OCI-LY3 (cell line): ENCODE measurements around the gene PIK3R5.

Experiments used
- EZH2phosphoT487 ChIP-seq: fragments of 200-600 bp; shearing (Covaris generic); IDR thresholded peaks from 2 replicates; pipeline ENCODE4 v1.6.1; 2018; ENCODE audit warnings: antibody characterized with exemption, mixed run types, low read depth
- TF ChIP-seq, protein P1 (sequence below): fragments of 200-600, 300-600 bp; sonication (generic); IDR thresholded peaks from 2 replicates; pipeline ENCODE4 v1.5.1; 2014; ENCODE audit warnings: antibody characterized with exemption, low read length, low read depth

DNA sequence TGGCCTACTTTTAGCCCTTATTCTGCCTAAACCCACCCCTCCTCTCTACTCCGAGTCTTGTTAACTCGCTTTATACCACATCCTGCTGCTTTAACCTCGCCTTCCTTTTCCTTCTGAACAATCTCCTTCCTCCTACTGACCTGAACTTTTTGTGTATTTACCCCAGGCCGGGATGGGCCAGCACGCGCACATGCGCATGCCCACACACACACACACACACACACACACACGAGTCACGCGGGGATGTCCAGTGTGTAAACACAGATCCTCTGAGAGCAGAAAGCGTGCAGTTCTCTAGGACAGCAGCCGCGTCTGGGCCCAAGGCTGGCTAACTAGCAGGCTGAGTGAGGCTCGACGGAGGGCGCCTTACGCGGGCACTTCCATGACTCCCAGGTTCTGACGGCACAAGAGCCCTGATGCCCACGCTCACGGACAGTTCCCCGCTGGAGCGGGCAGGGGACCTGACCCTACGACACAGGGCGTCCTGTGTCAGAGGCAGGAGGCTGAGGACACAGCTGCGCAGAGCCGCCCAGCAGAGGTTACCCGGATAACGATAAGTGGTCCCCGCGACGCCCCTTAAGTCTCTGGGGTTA, 610 bp downstream of the PIK3R5 start:
- TF ChIP-seq, protein P1, sequence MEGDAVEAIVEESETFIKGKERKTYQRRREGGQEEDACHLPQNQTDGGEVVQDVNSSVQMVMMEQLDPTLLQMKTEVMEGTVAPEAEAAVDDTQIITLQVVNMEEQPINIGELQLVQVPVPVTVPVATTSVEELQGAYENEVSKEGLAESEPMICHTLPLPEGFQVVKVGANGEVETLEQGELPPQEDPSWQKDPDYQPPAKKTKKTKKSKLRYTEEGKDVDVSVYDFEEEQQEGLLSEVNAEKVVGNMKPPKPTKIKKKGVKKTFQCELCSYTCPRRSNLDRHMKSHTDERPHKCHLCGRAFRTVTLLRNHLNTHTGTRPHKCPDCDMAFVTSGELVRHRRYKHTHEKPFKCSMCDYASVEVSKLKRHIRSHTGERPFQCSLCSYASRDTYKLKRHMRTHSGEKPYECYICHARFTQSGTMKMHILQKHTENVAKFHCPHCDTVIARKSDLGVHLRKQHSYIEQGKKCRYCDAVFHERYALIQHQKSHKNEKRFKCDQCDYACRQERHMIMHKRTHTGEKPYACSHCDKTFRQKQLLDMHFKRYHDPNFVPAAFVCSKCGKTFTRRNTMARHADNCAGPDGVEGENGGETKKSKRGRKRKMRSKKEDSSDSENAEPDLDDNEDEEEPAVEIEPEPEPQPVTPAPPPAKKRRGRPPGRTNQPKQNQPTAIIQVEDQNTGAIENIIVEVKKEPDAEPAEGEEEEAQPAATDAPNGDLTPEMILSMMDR, result no peak
- TF ChIP-seq EZH2phosphoT487, result no peak
